Loucy (cell line): Measurements from ENCODE around the gene IL20RA.

ENCODE experiments used
- H2AFZ ChIP-seq: fragments of 200-600 bp; sonication (generic); 2 replicates; pipeline ENCODE4 v1.6.0; 2016; ENCODE audit warnings: antibody characterized with exemption, mild to moderate bottlenecking, low read length, moderate library complexity
- H3F3A ChIP-seq: fragments of 200-600 bp; 2 replicates; pipeline ENCODE4 v1.6.0; 2016; ENCODE audit warnings: antibody characterized with exemption, low read depth, mild to moderate bottlenecking
- H3K27me3 ChIP-seq: fragments of 200-600 bp; sonication (generic); 2 replicates; pipeline ENCODE4 v1.6.1; 2014; ENCODE audit warnings: low read length, mild to moderate bottlenecking; ENCODE audit not compliant: insufficient read depth, poor library complexity, severe bottlenecking
- H3K36me3 ChIP-seq: fragments of 200-600 bp; sonication (generic); 2 replicates; pipeline ENCODE4 v1.6.1; 2016; ENCODE audit warnings: low read length; ENCODE audit not compliant: insufficient read depth
- H3K4me1 ChIP-seq: fragments of 200-600 bp; sonication (generic); 2 replicates; pipeline ENCODE4 v1.5.1; 2014; ENCODE audit warnings: low read length, mild to moderate bottlenecking; ENCODE audit not compliant: insufficient read depth, poor library complexity, severe bottlenecking
- H3K4me2 ChIP-seq: fragments of 200-600 bp; sonication (generic); 2 replicates; pipeline ENCODE4 v1.6.0; 2014; ENCODE audit warnings: antibody characterized with exemption, low read length, low read depth, mild to moderate bottlenecking; ENCODE audit not compliant: poor library complexity, severe bottlenecking
- H3K4me3 ChIP-seq: fragments of 200-600 bp; sonication (generic); 2 replicates; pipeline ENCODE4 v1.5.1; 2014; ENCODE audit warnings: low read length, mild to moderate bottlenecking, mixed read lengths; ENCODE audit not compliant: poor library complexity, severe bottlenecking
- H3K79me2 ChIP-seq: fragments of 200-600 bp; sonication (generic); 2 replicates; pipeline ENCODE4 v1.6.1; 2014; ENCODE audit warnings: low read length; ENCODE audit not compliant: insufficient read depth
- H3K9ac ChIP-seq: fragments of 200-600 bp; sonication (generic); 2 replicates; pipeline ENCODE4 v1.6.0; 2014; ENCODE audit warnings: mild to moderate bottlenecking, low read depth, low read length, moderate library complexity; ENCODE audit not compliant: poor library complexity, severe bottlenecking
- H3K9me2 ChIP-seq: fragments of 200-600 bp; sonication (generic); replicated peaks from 2 replicates; pipeline ENCODE4 v1.6.1; 2016; ENCODE audit warnings: low read depth, low read length, mixed read lengths
- H3K9me3 ChIP-seq: fragments of 200-600 bp; sonication (generic); 2 replicates; pipeline ENCODE4 v1.6.1; 2014; ENCODE audit warnings: mild to moderate bottlenecking, antibody characterized with exemption, low read length, low read depth; ENCODE audit not compliant: insufficient read depth
- H4K20me1 ChIP-seq: fragments of 200-600 bp; sonication (generic); 2 replicates; pipeline ENCODE4 v1.6.0; 2014; ENCODE audit warnings: antibody characterized with exemption, low read length, mild to moderate bottlenecking; ENCODE audit not compliant: insufficient read depth, poor library complexity, severe bottlenecking
- EZH2phosphoT487 ChIP-seq: fragments of 200-600 bp; IDR thresholded peaks from 2 replicates; pipeline ENCODE4 v1.6.1; 2018; ENCODE audit warnings: antibody characterized with exemption, mild to moderate bottlenecking, moderate library complexity, borderline replicate concordance
- TF ChIP-seq, protein P1 (sequence below): fragments of 200-600 bp; sonication (generic); conservative IDR thresholded peaks from 2 replicates; pipeline ENCODE4 v1.5.1; 2014; ENCODE audit warnings: mild to moderate bottlenecking, antibody characterized with exemption, low read length

IL20RA gene

DNA sequence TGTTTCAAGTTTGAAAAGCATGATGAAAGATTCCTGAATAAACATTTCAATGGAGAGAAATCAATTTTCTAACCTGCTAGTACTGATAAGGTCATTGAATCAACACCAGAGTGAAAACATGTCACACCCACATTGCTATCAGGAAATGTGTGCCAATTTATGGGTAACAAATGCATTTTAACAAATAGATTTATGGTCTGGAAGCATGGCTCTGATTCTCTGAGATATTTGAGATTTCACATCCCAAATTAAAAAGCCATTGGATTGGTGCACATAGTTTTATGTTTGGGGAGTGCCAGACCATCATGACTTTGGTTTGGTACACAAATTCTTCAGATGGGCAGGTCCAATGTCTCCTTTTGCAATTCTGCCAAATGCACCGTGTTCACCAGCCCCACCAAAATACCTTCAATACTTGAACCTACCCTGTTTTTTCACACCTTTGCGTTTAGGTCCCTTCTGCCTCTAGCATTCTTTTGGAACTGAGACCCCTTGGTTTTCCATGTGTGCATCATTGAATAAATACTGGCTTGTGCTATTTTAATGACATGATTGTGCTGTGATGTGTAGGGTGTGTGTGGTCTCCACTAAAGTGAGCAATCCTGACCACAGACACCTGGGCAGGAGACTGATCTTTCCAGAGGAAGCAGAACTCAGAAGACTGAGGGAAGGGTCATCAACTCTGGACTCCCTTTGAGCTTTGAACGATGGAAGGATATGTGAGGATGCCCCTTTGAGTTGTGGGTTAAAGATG lies 20.4 kb downstream of the IL20RA start:
- Histone ChIP-seq H3K9me3 (0 out of 2 replicates have a peak, but pooled peaks cover 4% of the 10 kb centered on the region), H3K4me2 (no peak overlapping the region), H3K9me2 (no peaks in the 10 kb centered on the region), H3K27me3 (peaks cover 100% of the 10 kb centered on the region), H4K20me1 (no peaks in the 10 kb centered on the region), H3K4me1 (no peaks in the 10 kb centered on the region), H3K9ac (no peak overlapping the region), H2AFZ (no peak overlapping the region), H3K36me3 (no peaks in the 10 kb centered on the region), H3F3A (no peaks in the 10 kb centered on the region), H3K79me2 (no peaks in the 10 kb centered on the region), H3K4me3 (no peak overlapping the region)
- TF ChIP-seq EZH2phosphoT487, result no peak
- TF ChIP-seq, protein P1, sequence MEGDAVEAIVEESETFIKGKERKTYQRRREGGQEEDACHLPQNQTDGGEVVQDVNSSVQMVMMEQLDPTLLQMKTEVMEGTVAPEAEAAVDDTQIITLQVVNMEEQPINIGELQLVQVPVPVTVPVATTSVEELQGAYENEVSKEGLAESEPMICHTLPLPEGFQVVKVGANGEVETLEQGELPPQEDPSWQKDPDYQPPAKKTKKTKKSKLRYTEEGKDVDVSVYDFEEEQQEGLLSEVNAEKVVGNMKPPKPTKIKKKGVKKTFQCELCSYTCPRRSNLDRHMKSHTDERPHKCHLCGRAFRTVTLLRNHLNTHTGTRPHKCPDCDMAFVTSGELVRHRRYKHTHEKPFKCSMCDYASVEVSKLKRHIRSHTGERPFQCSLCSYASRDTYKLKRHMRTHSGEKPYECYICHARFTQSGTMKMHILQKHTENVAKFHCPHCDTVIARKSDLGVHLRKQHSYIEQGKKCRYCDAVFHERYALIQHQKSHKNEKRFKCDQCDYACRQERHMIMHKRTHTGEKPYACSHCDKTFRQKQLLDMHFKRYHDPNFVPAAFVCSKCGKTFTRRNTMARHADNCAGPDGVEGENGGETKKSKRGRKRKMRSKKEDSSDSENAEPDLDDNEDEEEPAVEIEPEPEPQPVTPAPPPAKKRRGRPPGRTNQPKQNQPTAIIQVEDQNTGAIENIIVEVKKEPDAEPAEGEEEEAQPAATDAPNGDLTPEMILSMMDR, result no peak

DNA sequence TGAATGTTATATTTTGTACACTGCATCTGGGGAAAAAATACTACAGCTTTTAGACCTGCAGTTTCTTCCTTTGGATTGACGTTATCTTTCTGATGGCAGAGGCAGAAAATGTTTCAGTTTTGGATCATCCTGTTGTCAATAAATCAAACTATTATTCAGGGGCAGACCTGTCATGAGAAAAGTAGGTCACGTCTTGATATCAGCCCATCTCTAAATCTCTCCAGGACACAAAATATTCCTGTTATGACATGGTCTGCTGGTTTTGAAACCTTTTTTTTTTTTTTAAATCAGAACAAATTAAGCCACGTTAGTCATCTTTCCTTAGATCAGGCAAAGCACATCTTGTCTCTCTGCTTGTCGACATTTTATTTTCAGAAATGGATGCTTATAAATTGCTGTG lies 24.0 kb downstream of the IL20RA start:
- H3F3A ChIP-seq, result no peaks in the 10 kb centered on the region
- H3K4me2 ChIP-seq, result no peak overlapping the region
- 0 out of 2 replicates have a peak, but pooled peaks cover 4% of the 10 kb centered on the region for H3K9me3 ChIP-seq
- no peaks in the 10 kb centered on the region for H3K9me2 ChIP-seq
- no peaks in the 10 kb centered on the region for H3K4me1 ChIP-seq
- H3K79me2 ChIP-seq, result no peaks in the 10 kb centered on the region
- H3K4me3 ChIP-seq, result no peak overlapping the region
- TF ChIP-seq, protein P1, result no peak
- TF ChIP-seq EZH2phosphoT487, result no peak
- peaks cover 100% of the 10 kb centered on the region for H3K27me3 ChIP-seq
- no peak overlapping the region for H2AFZ ChIP-seq
- H3K9ac ChIP-seq, result no peak overlapping the region
- no peaks in the 10 kb centered on the region for H4K20me1 ChIP-seq
- no peaks in the 10 kb centered on the region for H3K36me3 ChIP-seq

DNA sequence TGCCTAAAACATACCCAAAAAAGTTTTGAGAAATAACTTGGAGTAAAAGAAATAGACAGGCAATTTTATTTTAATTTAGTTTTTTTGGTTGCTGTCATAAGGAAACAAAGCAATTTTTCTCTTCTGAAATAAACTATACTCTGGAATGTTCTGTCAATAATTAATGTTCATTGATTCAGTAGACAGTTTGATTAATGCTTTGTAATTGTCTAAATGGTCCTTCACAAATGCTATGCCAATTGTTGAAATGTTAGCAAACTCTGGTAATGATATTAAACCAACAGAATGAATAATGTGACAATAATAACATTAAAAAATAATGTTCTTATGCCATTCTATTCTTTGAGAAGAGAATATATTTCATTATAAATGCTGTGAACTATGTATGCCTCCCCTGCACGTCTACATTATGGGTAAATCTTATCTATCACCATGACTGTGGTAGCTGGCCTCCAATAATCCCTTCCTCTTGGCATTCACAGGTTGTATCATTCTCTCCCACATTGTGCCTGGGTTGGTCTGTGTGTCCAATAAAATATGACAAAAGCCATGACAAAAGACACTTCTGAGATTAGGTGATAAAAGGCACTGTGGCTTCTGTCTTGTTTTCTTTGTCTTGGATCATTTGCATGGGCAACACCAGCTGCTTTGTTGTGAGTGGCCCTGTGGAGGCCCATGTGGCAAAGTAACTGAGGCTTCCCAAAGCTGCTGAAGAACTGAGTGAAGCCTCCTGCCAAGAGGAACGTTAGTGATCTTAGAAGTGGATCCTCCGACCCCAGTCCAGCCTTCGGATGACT lies 25.1 kb downstream of the IL20RA start:
- 0 out of 2 replicates have a peak, but pooled peaks cover 4% of the 10 kb centered on the region for H3K9me3 ChIP-seq
- no peaks in the 10 kb centered on the region for H3K79me2 ChIP-seq
- no peaks in the 10 kb centered on the region for H4K20me1 ChIP-seq
- no peak overlapping the region for H2AFZ ChIP-seq
- H3F3A ChIP-seq, result no peaks in the 10 kb centered on the region
- H3K9ac ChIP-seq, result no peak overlapping the region
- H3K36me3 ChIP-seq, result no peaks in the 10 kb centered on the region
- no peak overlapping the region for H3K4me3 ChIP-seq
- H3K27me3 ChIP-seq, result peaks cover 100% of the 10 kb centered on the region
- no peaks in the 10 kb centered on the region for H3K4me1 ChIP-seq
- no peak for TF ChIP-seq EZH2phosphoT487
- TF ChIP-seq, protein P1, result no peak
- H3K4me2 ChIP-seq, result no peak overlapping the region
- H3K9me2 ChIP-seq, result no peaks in the 10 kb centered on the region
